ENCODE results near the gene DSE.

DSE gene

GRCh38 chr6:116396441-116396840 is 25.7 kb downstream of the DSE start:
- no peak for DNase-seq (ENCODE audit: low spot score)
- ChIA-PET POLR2A (ENCODE audit: low non-redundant PET) (interaction anchor here (0.7 kb wide), 1 partner anchor 24 kb away, joined by 4 read pairs; no protein-coding TSS in a partner anchor), CTCF (no interaction called here)
- TF ChIP-seq CTCF (conservative IDR thresholded peaks at IDR 0.05; ENCODE audit: low read depth), result no peak
- H3K27ac ChIP-seq, result no peak overlapping the region

- POLR2A ChIA-PET (ENCODE audit: low non-redundant PET), result no interaction called here
- DNase-seq (ENCODE audit: low spot score), result no peak
- no peak overlapping the region for H3K27ac ChIP-seq
- CTCF ChIA-PET, result no interaction called here
- no peak for TF ChIP-seq CTCF (conservative IDR thresholded peaks at IDR 0.05; ENCODE audit: low read depth)
Measured at GRCh38 chr6:116397914-116398313, 27.2 kb downstream of the DSE start.

GRCh38 chr6:116398316-116399010 is 27.7 kb downstream of the DSE start:
- ChIA-PET CTCF (no interaction called here), POLR2A (ENCODE audit: low non-redundant PET) (no interaction called here)
- H3K27ac ChIP-seq, result no peak overlapping the region
- no peak for TF ChIP-seq CTCF (conservative IDR thresholded peaks at IDR 0.05; ENCODE audit: low read depth)
- no peak for DNase-seq (ENCODE audit: low spot score)

- no peak for TF ChIP-seq CTCF (conservative IDR thresholded peaks at IDR 0.05; ENCODE audit: low read depth)
- H3K27ac ChIP-seq, result no peak overlapping the region
- POLR2A ChIA-PET (ENCODE audit: low non-redundant PET), result no interaction called here
- CTCF ChIA-PET, result no interaction called here
- no peak for DNase-seq (ENCODE audit: low spot score)
Measured at GRCh38 chr6:116399287-116399686, 28.5 kb downstream of the DSE start.

GRCh38 chr6:116400328-116400727 is 29.6 kb downstream of the DSE start:
- POLR2A ChIA-PET (ENCODE audit: low non-redundant PET), result no interaction called here
- CTCF ChIA-PET, result no interaction called here
- DNase-seq (ENCODE audit: low spot score), result no peak
- no peak overlapping the region for H3K27ac ChIP-seq
- TF ChIP-seq CTCF (conservative IDR thresholded peaks at IDR 0.05; ENCODE audit: low read depth), result no peak

GRCh38 chr6:116402108-116402937 is 31.6 kb downstream of the DSE start:
- ChIA-PET POLR2A (ENCODE audit: low non-redundant PET) (no interaction called here), CTCF (interaction anchor here (1.0 kb wide), 1 partner anchor 115 kb away, joined by 3 read pairs; no protein-coding TSS in a partner anchor)
- TF ChIP-seq CTCF (conservative IDR thresholded peaks at IDR 0.05; ENCODE audit: low read depth), result no peak
- H3K27ac ChIP-seq, result no peak overlapping the region
- no peak for DNase-seq (ENCODE audit: low spot score)

Data from RWPE1 (cell line).